ENCODE measurements around the gene CEP76.

DNA sequence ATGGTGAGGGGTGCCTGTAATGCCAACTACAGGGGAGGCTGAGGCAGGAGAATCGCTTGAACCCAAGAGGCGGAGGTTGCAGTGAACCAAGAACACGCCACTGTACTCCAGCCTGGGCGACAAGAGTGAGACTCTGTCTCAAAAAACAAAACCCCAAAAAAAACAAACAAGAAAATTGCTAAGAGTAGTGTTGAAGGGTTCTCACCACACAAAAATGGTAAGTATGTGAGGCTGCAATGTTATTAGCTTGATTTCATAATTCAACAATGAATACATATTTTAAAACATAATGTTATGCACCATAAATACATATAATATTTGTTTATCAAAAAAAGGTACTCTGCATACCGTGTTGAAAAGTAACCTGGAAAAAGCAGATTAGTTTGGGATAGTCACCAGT is 46.1 kb upstream of the CEP76 start:
- TF ChIP-seq, protein P1, sequence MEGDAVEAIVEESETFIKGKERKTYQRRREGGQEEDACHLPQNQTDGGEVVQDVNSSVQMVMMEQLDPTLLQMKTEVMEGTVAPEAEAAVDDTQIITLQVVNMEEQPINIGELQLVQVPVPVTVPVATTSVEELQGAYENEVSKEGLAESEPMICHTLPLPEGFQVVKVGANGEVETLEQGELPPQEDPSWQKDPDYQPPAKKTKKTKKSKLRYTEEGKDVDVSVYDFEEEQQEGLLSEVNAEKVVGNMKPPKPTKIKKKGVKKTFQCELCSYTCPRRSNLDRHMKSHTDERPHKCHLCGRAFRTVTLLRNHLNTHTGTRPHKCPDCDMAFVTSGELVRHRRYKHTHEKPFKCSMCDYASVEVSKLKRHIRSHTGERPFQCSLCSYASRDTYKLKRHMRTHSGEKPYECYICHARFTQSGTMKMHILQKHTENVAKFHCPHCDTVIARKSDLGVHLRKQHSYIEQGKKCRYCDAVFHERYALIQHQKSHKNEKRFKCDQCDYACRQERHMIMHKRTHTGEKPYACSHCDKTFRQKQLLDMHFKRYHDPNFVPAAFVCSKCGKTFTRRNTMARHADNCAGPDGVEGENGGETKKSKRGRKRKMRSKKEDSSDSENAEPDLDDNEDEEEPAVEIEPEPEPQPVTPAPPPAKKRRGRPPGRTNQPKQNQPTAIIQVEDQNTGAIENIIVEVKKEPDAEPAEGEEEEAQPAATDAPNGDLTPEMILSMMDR (IDR thresholded peaks at IDR 0.05; ENCODE audit: insufficient read depth, low read length, poor library complexity, severe bottlenecking) = no peak
- TF ChIP-seq EZH2phosphoT487 (conservative IDR thresholded peaks at IDR 0.05; ENCODE audit: low read length) = no peak

All from SU-DHL-6 (cell line).